Measurements from ENCODE around the gene SEMA6A. TPM values are rescaled to one million over a fixed set of nuclear protein-coding genes. Genes with fewer than 3 reads are reported as not detected.

SEMA6A gene
- total RNA-seq, 1 experiment from 2014 or later, result 2.1 TPM

DNA sequence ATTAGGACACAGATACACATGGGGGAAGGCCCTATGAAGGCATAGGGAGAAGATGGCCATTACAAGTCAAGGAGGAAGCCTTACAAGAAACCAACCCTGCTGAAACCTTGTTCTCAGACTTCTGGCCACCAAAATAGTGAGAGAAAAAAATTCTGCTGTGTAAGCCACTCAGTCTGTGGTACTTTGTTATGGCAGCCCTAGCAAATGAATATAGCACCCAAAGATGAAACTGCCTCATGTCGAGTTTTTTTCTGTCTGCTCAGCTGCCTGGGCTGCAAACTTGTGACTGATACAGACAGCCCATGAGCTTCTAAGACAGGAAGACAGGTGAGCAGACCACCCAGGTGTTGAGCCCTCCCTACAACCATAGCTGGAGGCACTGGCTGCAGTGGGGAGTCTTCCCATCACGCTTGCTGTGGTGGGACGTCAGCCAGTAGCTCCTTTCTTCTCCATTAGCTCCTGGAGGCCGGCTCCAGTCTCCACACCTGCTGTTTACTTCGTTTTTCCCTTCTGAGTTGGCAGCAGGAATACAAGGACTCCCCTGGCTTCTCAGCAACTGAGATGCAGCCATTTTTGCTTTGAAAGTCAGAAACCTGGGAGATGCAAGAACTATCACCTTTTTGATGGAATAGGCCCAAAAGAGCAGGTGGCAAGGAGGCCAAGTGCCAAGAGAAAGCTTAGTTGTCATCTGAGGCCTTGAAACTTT lies 164.9 kb downstream of the SEMA6A start:
- Mint-ChIP-seq H3K4me1 (ENCODE audit: insufficient read depth, unreplicated experiment) (no peaks in the 10 kb centered on the region), H3K27ac (ENCODE audit: low read depth, unreplicated experiment) (no peak overlapping the region)
- CTCF ChIA-PET, result no interaction called here

DNA sequence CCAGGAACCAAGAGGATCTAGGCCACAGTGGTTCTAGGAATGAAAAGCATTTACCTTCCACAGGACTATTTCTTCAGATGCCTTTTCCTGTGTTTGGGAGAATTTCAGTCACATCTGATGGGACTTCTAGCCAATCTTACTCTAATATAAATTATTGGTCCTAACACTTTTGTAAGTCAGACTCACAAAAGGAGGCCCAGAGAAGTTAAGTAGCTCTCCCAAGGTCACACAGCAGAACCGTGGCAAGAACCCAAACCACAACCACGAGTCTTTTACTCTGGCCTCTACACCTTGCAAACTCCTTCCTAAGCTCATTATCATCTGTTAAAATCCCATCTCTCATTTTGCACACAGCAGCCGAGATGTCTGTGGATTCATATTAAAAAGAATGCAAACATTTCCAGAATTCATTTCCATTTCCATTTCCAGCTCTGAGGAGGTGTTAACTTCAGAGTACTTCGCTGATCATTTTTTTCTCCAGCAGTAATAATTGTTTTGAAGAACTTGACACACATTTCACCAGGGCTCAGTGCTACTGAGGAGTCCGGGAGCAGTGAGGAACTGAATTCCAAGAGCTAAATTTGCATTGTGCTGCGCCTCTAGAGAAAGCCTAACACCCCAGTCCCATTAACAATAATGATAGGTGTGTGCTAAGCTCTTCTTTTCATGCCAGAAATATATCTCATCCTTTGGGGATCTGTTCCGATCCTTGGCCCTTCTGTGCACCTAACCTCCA lies 168.1 kb downstream of the SEMA6A start:
- no peaks in the 10 kb centered on the region for H3K9me3 Mint-ChIP-seq (ENCODE audit: unreplicated experiment)
- POLR2A ChIA-PET, result no interaction called here
- H3K27ac Mint-ChIP-seq (ENCODE audit: low read depth, unreplicated experiment), result no peak overlapping the region
- CTCF ChIA-PET, result no interaction called here
- TF ChIP-seq, protein P1, sequence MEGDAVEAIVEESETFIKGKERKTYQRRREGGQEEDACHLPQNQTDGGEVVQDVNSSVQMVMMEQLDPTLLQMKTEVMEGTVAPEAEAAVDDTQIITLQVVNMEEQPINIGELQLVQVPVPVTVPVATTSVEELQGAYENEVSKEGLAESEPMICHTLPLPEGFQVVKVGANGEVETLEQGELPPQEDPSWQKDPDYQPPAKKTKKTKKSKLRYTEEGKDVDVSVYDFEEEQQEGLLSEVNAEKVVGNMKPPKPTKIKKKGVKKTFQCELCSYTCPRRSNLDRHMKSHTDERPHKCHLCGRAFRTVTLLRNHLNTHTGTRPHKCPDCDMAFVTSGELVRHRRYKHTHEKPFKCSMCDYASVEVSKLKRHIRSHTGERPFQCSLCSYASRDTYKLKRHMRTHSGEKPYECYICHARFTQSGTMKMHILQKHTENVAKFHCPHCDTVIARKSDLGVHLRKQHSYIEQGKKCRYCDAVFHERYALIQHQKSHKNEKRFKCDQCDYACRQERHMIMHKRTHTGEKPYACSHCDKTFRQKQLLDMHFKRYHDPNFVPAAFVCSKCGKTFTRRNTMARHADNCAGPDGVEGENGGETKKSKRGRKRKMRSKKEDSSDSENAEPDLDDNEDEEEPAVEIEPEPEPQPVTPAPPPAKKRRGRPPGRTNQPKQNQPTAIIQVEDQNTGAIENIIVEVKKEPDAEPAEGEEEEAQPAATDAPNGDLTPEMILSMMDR (IDR thresholded peaks at IDR 0.05; ENCODE audit: unreplicated experiment), result no peak
- no peak for DNase-seq (ENCODE audit: unreplicated experiment)
- no peaks in the 10 kb centered on the region for H3K36me3 Mint-ChIP-seq (ENCODE audit: insufficient read depth, unreplicated experiment)
- no peak overlapping the region for H3K4me3 Mint-ChIP-seq (ENCODE audit: unreplicated experiment)
- no TSS peak for BruUV-seq (replicated peaks)
- H3K4me1 Mint-ChIP-seq (ENCODE audit: insufficient read depth, unreplicated experiment), result no peaks in the 10 kb centered on the region
- intact Hi-C loops (cut with micrococcal nuclease), result no loop called here
- no peaks in the 10 kb centered on the region for H3K27me3 Mint-ChIP-seq (ENCODE audit: insufficient read depth, unreplicated experiment)

More for the DNA sequence above, 164.9 kb downstream of the SEMA6A start:
- BruUV-seq (replicated peaks), result no TSS peak
- H3K36me3 Mint-ChIP-seq (ENCODE audit: insufficient read depth, unreplicated experiment), result no peaks in the 10 kb centered on the region
- no peaks in the 10 kb centered on the region for H3K9me3 Mint-ChIP-seq (ENCODE audit: unreplicated experiment)
- TF ChIP-seq, protein P1 (IDR thresholded peaks at IDR 0.05; ENCODE audit: unreplicated experiment), result no peak
- POLR2A ChIA-PET, result no interaction called here
- DNase-seq (ENCODE audit: unreplicated experiment), result no peak
- H3K4me3 Mint-ChIP-seq (ENCODE audit: unreplicated experiment), result no peak overlapping the region
- H3K27me3 Mint-ChIP-seq (ENCODE audit: insufficient read depth, unreplicated experiment), result no peaks in the 10 kb centered on the region
- intact Hi-C loops (cut with micrococcal nuclease), result no loop called here

DNA sequence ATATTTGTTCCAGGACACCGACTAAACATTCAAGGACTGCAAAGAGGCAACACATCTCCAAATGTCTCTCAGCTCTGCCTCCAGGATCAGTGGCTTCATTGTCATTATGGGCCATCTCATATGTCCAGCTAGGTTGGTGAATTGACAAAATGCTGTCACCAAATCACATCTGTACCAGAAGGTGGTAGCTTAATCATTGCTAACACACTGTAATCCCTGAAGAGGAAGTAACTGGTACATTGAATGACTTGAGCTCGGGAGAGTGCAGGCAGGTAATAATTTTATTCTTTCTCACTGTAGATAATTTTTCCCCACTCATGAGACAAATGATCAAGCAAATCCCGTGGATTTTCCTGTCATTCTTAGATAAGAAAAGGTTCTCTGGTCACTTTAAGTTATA lies 169.8 kb downstream of the SEMA6A start:
- TF ChIP-seq, protein P1 (IDR thresholded peaks at IDR 0.05; ENCODE audit: unreplicated experiment), result no peak
- H3K27ac Mint-ChIP-seq (ENCODE audit: low read depth, unreplicated experiment), result no peak overlapping the region
- no peaks in the 10 kb centered on the region for H3K9me3 Mint-ChIP-seq (ENCODE audit: unreplicated experiment)
- ChIA-PET CTCF (interaction anchor here (0.6 kb wide), 2 partner anchors 46 to 106 kb away, joined by 3 to 4 read pairs; no protein-coding TSS in a partner anchor), POLR2A (no interaction called here)
- no TSS peak for BruUV-seq (replicated peaks)
- no peak overlapping the region for H3K4me3 Mint-ChIP-seq (ENCODE audit: unreplicated experiment)
- no peak for DNase-seq (ENCODE audit: unreplicated experiment)
- no peaks in the 10 kb centered on the region for H3K4me1 Mint-ChIP-seq (ENCODE audit: insufficient read depth, unreplicated experiment)
- intact Hi-C loops (cut with micrococcal nuclease), result no loop called here
- H3K27me3 Mint-ChIP-seq (ENCODE audit: insufficient read depth, unreplicated experiment), result no peaks in the 10 kb centered on the region
- H3K36me3 Mint-ChIP-seq (ENCODE audit: insufficient read depth, unreplicated experiment), result no peaks in the 10 kb centered on the region

DNA sequence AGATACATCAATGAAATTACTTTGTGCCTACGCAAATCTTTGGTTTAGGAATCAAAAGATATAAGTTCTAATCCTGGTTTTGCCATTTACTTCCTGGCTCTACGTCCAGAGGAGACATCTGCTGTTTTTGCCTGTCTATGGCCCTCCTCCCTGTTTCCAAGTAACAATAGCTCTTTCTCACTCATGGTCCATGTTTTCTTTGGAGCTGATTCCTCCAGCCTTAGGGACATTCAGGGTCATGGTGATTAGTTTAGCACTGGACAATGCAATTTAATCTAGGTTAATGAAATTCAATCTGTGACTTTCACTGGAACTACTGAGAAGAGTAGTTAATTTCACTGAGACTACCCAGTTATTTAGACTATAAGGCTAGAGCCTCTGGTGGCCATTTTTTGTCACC lies 170.6 kb downstream of the SEMA6A start:
- TF ChIP-seq, protein P1 (IDR thresholded peaks at IDR 0.05; ENCODE audit: unreplicated experiment), result no peak
- Mint-ChIP-seq H3K9me3 (ENCODE audit: unreplicated experiment) (no peaks in the 10 kb centered on the region), H3K4me1 (ENCODE audit: insufficient read depth, unreplicated experiment) (no peaks in the 10 kb centered on the region), H3K4me3 (ENCODE audit: unreplicated experiment) (no peak overlapping the region), H3K27me3 (ENCODE audit: insufficient read depth, unreplicated experiment) (no peaks in the 10 kb centered on the region), H3K27ac (ENCODE audit: low read depth, unreplicated experiment) (no peak overlapping the region), H3K36me3 (ENCODE audit: insufficient read depth, unreplicated experiment) (no peaks in the 10 kb centered on the region)
- POLR2A ChIA-PET, result interaction anchor here (1.0 kb wide), 1 partner anchor 33 kb away, joined by 5 read pairs; no protein-coding TSS in a partner anchor
- no peak for DNase-seq (ENCODE audit: unreplicated experiment)
- intact Hi-C loops (cut with micrococcal nuclease), result no loop called here
- no TSS peak for BruUV-seq (replicated peaks)
- CTCF ChIA-PET, result no interaction called here

All from MCF 10A (cell line).